ENCODE measurements around the gene FRMPD4. TPM values are rescaled to one million over a fixed set of nuclear protein-coding genes. Genes with fewer than 3 reads are reported as not detected.

Gene FRMPD4
- total and polyA plus RNA-seq, 2 donors, result 0.06 to 0.85 TPM

GRCh38 chrX:12327836-12328235 is 189.6 kb downstream of the FRMPD4 start:
- Histone ChIP-seq H3K4me3 (ENCODE audit: low read depth, low read length) (no peak overlapping the region), H3K36me3 (ENCODE audit: insufficient read depth) (no peaks in the 10 kb centered on the region), H3K4me1 (ENCODE audit: insufficient read depth) (no peaks in the 10 kb centered on the region), H3K27ac (ENCODE audit: low read depth) (no peak overlapping the region)
- no peak for DNase-seq (ENCODE audit: extremely low spot score)

GRCh38 chrX:12329476-12329875 is 191.2 kb downstream of the FRMPD4 start:
- H3K27ac ChIP-seq (ENCODE audit: low read depth), result no peak overlapping the region
- WGBS, result 80% methylated on average over 3 of the region's 3 CpGs
- no peak overlapping the region for H3K4me3 ChIP-seq (ENCODE audit: low read depth, low read length)
- H3K36me3 ChIP-seq (ENCODE audit: insufficient read depth), result no peaks in the 10 kb centered on the region
- no peak for DNase-seq (ENCODE audit: extremely low spot score)
- no peaks in the 10 kb centered on the region for H3K4me1 ChIP-seq (ENCODE audit: insufficient read depth)

- Histone ChIP-seq H3K4me1 (ENCODE audit: insufficient read depth) (no peaks in the 10 kb centered on the region), H3K4me3 (ENCODE audit: low read depth, low read length) (no peak overlapping the region), H3K27ac (ENCODE audit: low read depth) (no peak overlapping the region), H3K36me3 (ENCODE audit: insufficient read depth) (no peaks in the 10 kb centered on the region)
- whole genome bisulfite sequencing, result 68% methylated on average over 3 of the region's 3 CpGs
- no peak for DNase-seq (ENCODE audit: extremely low spot score)
These were observed 192.6 kb downstream of the FRMPD4 start for GRCh38 chrX:12330841-12331240.

GRCh38 chrX:12332786-12333347 is 194.6 kb downstream of the FRMPD4 start:
- Histone ChIP-seq H3K4me3 (ENCODE audit: low read depth, low read length) (no peak overlapping the region), H3K36me3 (ENCODE audit: insufficient read depth) (no peaks in the 10 kb centered on the region), H3K27ac (ENCODE audit: low read depth) (no peak overlapping the region), H3K4me1 (ENCODE audit: insufficient read depth) (no peaks in the 10 kb centered on the region)
- 42% methylated on average over 3 of the region's 3 CpGs for WGBS
- DNase-seq (ENCODE audit: extremely low spot score), result no peak

- Histone ChIP-seq H3K4me3 (ENCODE audit: low read depth, low read length) (no peak overlapping the region), H3K27ac (ENCODE audit: low read depth) (no peak overlapping the region), H3K36me3 (ENCODE audit: insufficient read depth) (no peaks in the 10 kb centered on the region), H3K4me1 (ENCODE audit: insufficient read depth) (no peaks in the 10 kb centered on the region)
- 82% methylated on average over 2 of the region's 2 CpGs for WGBS
- DNase-seq (ENCODE audit: extremely low spot score), result no peak
These were observed 201.6 kb downstream of the FRMPD4 start for GRCh38 chrX:12339921-12340320.

- WGBS, result 92% methylated on average over 2 of the region's 2 CpGs
- Histone ChIP-seq H3K4me1 (ENCODE audit: insufficient read depth) (no peaks in the 10 kb centered on the region), H3K4me3 (ENCODE audit: low read depth, low read length) (no peak overlapping the region), H3K36me3 (ENCODE audit: insufficient read depth) (no peaks in the 10 kb centered on the region), H3K27ac (ENCODE audit: low read depth) (no peak overlapping the region)
- DNase-seq (ENCODE audit: extremely low spot score), result no peak
These were observed 206.7 kb downstream of the FRMPD4 start for GRCh38 chrX:12344954-12345353.

GRCh38 chrX:12349201-12349600 is 210.9 kb downstream of the FRMPD4 start:
- Histone ChIP-seq H3K36me3 (ENCODE audit: insufficient read depth) (no peaks in the 10 kb centered on the region), H3K4me1 (ENCODE audit: insufficient read depth) (no peaks in the 10 kb centered on the region)

GRCh38 chrX:12352922-12353321 is 214.6 kb downstream of the FRMPD4 start:
- WGBS, result 84% methylated on average over 5 of the region's 5 CpGs

More at GRCh38 chrX:12349201-12349600, 210.9 kb downstream of the FRMPD4 start:
- no peak for DNase-seq (ENCODE audit: extremely low spot score)
- WGBS, result 51% methylated on average over 8 of the region's 8 CpGs
- Histone ChIP-seq H3K27ac (ENCODE audit: low read depth) (no peak overlapping the region), H3K4me3 (ENCODE audit: low read depth, low read length) (no peak overlapping the region)

GRCh38 chrX:12360383-12360782 is 222.1 kb downstream of the FRMPD4 start:
- Histone ChIP-seq H3K4me1 (ENCODE audit: insufficient read depth) (no peaks in the 10 kb centered on the region), H3K27ac (ENCODE audit: low read depth) (no peak overlapping the region), H3K36me3 (ENCODE audit: insufficient read depth) (no peaks in the 10 kb centered on the region), H3K4me3 (ENCODE audit: low read depth, low read length) (no peak overlapping the region)
- no peak for DNase-seq (ENCODE audit: extremely low spot score)
- 53% methylated on average over 2 of the region's 2 CpGs for WGBS

More at GRCh38 chrX:12352922-12353321, 214.6 kb downstream of the FRMPD4 start:
- H3K36me3 ChIP-seq (ENCODE audit: insufficient read depth), result no peaks in the 10 kb centered on the region
- no peak overlapping the region for H3K4me3 ChIP-seq (ENCODE audit: low read depth, low read length)
- no peak for DNase-seq (ENCODE audit: extremely low spot score)
- H3K4me1 ChIP-seq (ENCODE audit: insufficient read depth), result no peaks in the 10 kb centered on the region
- no peak overlapping the region for H3K27ac ChIP-seq (ENCODE audit: low read depth)

GRCh38 chrX:12360986-12361598 is 222.8 kb downstream of the FRMPD4 start:
- Histone ChIP-seq H3K27ac (ENCODE audit: low read depth) (no peak overlapping the region), H3K4me1 (ENCODE audit: insufficient read depth) (no peaks in the 10 kb centered on the region), H3K4me3 (ENCODE audit: low read depth, low read length) (no peak overlapping the region), H3K36me3 (ENCODE audit: insufficient read depth) (no peaks in the 10 kb centered on the region)
- no peak for DNase-seq (ENCODE audit: extremely low spot score)

GRCh38 chrX:12363216-12363615 is 224.9 kb downstream of the FRMPD4 start:
- 88% methylated on average over 2 of the region's 2 CpGs for WGBS

GRCh38 chrX:12366440-12366839 is 228.2 kb downstream of the FRMPD4 start:
- no peak overlapping the region for H3K27ac ChIP-seq (ENCODE audit: low read depth)
- H3K4me1 ChIP-seq (ENCODE audit: insufficient read depth), result no peaks in the 10 kb centered on the region
- no peak overlapping the region for H3K4me3 ChIP-seq (ENCODE audit: low read depth, low read length)
- no peaks in the 10 kb centered on the region for H3K36me3 ChIP-seq (ENCODE audit: insufficient read depth)
- DNase-seq (ENCODE audit: extremely low spot score), result no peak
- 95% methylated on average over 2 of the region's 2 CpGs for whole genome bisulfite sequencing

More at GRCh38 chrX:12363216-12363615, 224.9 kb downstream of the FRMPD4 start:
- DNase-seq (ENCODE audit: extremely low spot score), result no peak
- Histone ChIP-seq H3K4me3 (ENCODE audit: low read depth, low read length) (no peak overlapping the region), H3K27ac (ENCODE audit: low read depth) (no peak overlapping the region), H3K36me3 (ENCODE audit: insufficient read depth) (no peaks in the 10 kb centered on the region), H3K4me1 (ENCODE audit: insufficient read depth) (no peaks in the 10 kb centered on the region)

GRCh38 chrX:12367254-12367653 is 229.0 kb downstream of the FRMPD4 start:
- H3K4me3 ChIP-seq (ENCODE audit: low read depth, low read length), result no peak overlapping the region
- 94% methylated on average over 11 of the region's 11 CpGs for WGBS
- no peaks in the 10 kb centered on the region for H3K4me1 ChIP-seq (ENCODE audit: insufficient read depth)
- H3K36me3 ChIP-seq (ENCODE audit: insufficient read depth), result no peaks in the 10 kb centered on the region
- DNase-seq (ENCODE audit: extremely low spot score), result no peak
- H3K27ac ChIP-seq (ENCODE audit: low read depth), result no peak overlapping the region

- no peak overlapping the region for H3K27ac ChIP-seq (ENCODE audit: low read depth)
- peak; percentile 37 for DNase-seq (ENCODE audit: extremely low spot score)
- 19% methylated on average over 3 of the region's 3 CpGs for WGBS
- no peaks in the 10 kb centered on the region for H3K36me3 ChIP-seq (ENCODE audit: insufficient read depth)
- no peaks in the 10 kb centered on the region for H3K4me1 ChIP-seq (ENCODE audit: insufficient read depth)
- no peak overlapping the region for H3K4me3 ChIP-seq (ENCODE audit: low read depth, low read length)
These were observed 232.3 kb downstream of the FRMPD4 start for GRCh38 chrX:12370497-12370986.
